WERI-Rb-1 (cell line): ENCODE results near the gene CCBE1.

Experiments
- DNase-seq: peaks from one replicate; pipeline ENCODE4 v3.0.0-alpha.2; 2020
- H3K27ac ChIP-seq: fragments of 250-450 bp; sonication (Bioruptor Pico); 2 replicates; pipeline ENCODE4 v1.5.1; 2020; ENCODE audit warnings: mild to moderate bottlenecking, moderate library complexity
- H3K27me3 ChIP-seq: fragments of 250-450 bp; sonication (Bioruptor Pico); 2 replicates; pipeline ENCODE4 v1.5.1; 2021; ENCODE audit warnings: mild to moderate bottlenecking, low read depth, moderate library complexity; ENCODE audit not compliant: insufficient read depth, severe bottlenecking
- H3K36me3 ChIP-seq: fragments of 250-450 bp; sonication (Bioruptor Pico); 2 replicates; pipeline ENCODE4 v1.5.1; 2020; ENCODE audit warnings: mild to moderate bottlenecking, moderate library complexity
- H3K4me3 ChIP-seq: 2 replicates; pipeline ENCODE4 v1.5.1; 2011; ENCODE audit warnings: low read depth, mild to moderate bottlenecking, control low read depth, low read length
- H3K9me3 ChIP-seq: fragments of 250-450 bp; sonication (Bioruptor Pico); 2 replicates; pipeline ENCODE4 v1.5.1; 2021; ENCODE audit warnings: mild to moderate bottlenecking, moderate library complexity; ENCODE audit not compliant: severe bottlenecking
- TF ChIP-seq, protein P1 (sequence below): IDR thresholded peaks from 2 replicates; pipeline ENCODE4 v1.5.1; 2011; ENCODE audit warnings: low read depth, mild to moderate bottlenecking, control low read depth, inconsistent platforms, low read length

The CCBE1 gene

DNA sequence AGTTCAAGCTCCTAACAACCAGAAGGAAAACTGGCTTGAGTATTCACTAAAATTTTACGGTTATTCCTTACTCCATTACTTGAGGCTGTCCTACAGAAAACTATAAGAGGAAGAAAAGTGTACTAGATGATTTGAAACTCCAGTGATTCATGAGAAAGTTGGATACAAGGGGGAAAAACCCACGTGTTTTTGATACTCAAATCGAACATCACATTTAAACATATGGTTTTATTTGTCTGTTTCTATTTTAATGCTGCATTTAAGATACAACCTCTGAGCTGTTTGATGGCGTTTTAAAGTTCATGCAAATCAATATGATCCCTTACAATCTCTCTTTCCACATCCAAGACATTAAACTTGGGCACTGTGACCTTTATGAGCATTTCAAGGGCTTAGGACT lies 213.1 kb downstream of the CCBE1 start:
- Histone ChIP-seq H3K27me3 (no peaks in the 10 kb centered on the region), H3K27ac (no peak overlapping the region), H3K4me3 (no peak overlapping the region), H3K9me3 (no peaks in the 10 kb centered on the region), H3K36me3 (no peaks in the 10 kb centered on the region)
- TF ChIP-seq, protein P1, sequence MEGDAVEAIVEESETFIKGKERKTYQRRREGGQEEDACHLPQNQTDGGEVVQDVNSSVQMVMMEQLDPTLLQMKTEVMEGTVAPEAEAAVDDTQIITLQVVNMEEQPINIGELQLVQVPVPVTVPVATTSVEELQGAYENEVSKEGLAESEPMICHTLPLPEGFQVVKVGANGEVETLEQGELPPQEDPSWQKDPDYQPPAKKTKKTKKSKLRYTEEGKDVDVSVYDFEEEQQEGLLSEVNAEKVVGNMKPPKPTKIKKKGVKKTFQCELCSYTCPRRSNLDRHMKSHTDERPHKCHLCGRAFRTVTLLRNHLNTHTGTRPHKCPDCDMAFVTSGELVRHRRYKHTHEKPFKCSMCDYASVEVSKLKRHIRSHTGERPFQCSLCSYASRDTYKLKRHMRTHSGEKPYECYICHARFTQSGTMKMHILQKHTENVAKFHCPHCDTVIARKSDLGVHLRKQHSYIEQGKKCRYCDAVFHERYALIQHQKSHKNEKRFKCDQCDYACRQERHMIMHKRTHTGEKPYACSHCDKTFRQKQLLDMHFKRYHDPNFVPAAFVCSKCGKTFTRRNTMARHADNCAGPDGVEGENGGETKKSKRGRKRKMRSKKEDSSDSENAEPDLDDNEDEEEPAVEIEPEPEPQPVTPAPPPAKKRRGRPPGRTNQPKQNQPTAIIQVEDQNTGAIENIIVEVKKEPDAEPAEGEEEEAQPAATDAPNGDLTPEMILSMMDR: no peak
- no peak for DNase-seq

DNA sequence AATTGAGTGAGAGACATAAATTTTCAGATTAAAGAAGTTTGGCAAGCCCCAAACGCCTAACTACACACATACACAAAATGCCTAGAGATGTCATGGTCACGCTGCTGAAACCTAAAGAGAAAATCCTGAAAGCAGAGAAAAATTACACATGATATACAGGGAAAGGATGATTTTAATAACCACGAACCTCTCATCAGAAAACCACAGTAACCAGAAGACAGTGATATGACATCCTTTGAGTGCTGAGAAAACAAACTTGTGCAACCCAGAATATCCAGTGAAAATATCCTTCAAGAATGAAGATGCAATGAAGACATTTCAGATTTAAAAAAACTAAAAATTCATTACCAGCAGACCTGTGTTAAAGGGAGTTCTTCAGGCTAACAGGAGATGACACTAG lies 215.8 kb downstream of the CCBE1 start:
- no peak overlapping the region for H3K27ac ChIP-seq
- H3K9me3 ChIP-seq: no peaks in the 10 kb centered on the region
- H3K36me3 ChIP-seq: no peaks in the 10 kb centered on the region
- DNase-seq: no peak
- H3K4me3 ChIP-seq: no peak overlapping the region
- no peaks in the 10 kb centered on the region for H3K27me3 ChIP-seq
- TF ChIP-seq, protein P1: no peak

DNA sequence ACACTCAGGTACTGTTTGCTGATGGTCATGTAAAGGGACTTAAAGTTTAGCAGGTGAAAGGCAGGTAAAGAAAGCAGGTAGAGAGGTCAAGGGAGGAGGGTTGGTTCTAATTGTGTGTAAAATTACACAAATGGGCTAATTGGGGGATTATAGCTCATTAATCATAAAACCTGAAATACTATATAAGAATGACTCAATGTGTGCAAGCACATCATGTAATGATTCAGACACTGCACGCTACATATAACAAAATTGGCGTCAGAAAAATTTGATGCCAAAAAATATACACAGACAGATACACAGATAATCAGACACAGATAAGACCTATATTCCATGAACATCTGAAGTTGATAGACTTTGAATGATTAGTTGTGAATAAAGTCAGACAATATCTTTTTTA lies 217.4 kb downstream of the CCBE1 start:
- Histone ChIP-seq H3K27me3 (no peaks in the 10 kb centered on the region), H3K4me3 (no peak overlapping the region), H3K27ac (no peak overlapping the region), H3K9me3 (no peaks in the 10 kb centered on the region), H3K36me3 (no peaks in the 10 kb centered on the region)
- TF ChIP-seq, protein P1: no peak
- no peak for DNase-seq

DNA sequence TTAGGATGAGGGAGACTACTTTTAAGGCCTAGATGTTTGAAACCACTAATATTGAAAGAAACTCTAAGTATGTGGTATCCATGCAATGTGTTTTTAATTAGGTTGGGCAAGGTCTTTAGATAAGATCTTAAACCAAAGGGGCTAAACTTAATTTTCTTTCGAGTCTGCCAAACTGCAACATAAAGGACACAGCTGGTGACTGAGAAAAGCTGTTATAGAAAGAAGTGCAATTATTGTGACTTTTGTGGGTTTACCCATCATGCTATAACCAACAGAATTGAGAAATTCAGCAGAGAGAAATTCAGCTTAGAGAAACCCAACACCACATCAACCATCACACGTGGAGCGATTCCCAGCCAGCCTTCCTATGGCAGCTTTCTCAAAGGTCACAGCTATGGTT lies 218.6 kb downstream of the CCBE1 start:
- Histone ChIP-seq H3K27ac (no peak overlapping the region), H3K4me3 (no peak overlapping the region), H3K9me3 (no peaks in the 10 kb centered on the region), H3K27me3 (no peaks in the 10 kb centered on the region), H3K36me3 (no peaks in the 10 kb centered on the region)
- TF ChIP-seq, protein P1: no peak
- DNase-seq: no peak

DNA sequence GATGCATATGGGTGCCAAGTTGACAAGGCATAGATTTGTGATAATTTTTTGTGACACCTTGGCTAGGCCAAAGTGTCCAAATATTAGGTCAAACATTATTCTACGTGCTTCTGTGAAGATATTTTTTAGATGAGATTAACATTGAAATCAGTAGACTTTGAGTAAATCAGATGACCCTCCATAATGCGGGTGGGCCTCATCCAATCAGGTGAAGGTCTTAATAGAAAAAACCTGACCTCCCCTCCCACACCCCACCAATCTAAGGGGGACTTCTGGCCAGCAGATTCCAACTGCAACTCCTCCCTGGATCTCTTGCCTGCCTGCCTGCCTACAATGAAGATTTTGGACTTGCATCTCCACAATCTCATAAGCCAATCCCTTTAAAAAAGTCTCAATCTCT lies 219.4 kb downstream of the CCBE1 start:
- no peak overlapping the region for H3K4me3 ChIP-seq
- no peaks in the 10 kb centered on the region for H3K27me3 ChIP-seq
- TF ChIP-seq, protein P1: no peak
- H3K9me3 ChIP-seq: no peaks in the 10 kb centered on the region
- H3K36me3 ChIP-seq: no peaks in the 10 kb centered on the region
- H3K27ac ChIP-seq: no peak overlapping the region
- no peak for DNase-seq

DNA sequence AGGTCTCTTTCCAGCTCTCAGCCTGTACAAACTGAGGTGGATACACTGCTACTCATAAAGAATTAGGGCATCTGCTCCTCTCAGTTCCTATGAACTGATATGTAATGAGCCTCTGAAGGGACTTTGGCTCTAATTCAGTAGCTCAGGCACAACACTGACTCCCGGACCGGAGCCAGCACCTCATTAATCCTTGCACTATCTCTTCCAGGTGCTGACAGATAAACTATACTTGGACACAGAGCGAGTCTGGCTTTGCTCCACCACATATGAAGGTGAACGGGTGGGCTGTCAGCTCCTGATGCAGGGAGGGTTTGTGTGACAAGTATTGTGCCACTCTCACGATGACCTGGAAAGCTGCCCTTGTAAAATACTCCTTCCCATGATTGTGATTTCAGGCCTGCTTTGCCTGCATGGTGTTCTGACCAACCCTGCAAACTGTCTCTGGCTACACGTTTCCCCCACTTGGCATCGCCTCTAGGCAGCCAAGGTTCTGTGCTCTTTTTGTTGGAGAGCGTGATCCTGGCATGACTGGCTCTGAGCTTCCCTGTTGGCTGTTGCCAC lies 226.6 kb downstream of the CCBE1 start:
- no peaks in the 10 kb centered on the region for H3K9me3 ChIP-seq
- no peaks in the 10 kb centered on the region for H3K27me3 ChIP-seq
- no peak for DNase-seq
- no peak overlapping the region for H3K4me3 ChIP-seq
- H3K36me3 ChIP-seq: no peaks in the 10 kb centered on the region
- TF ChIP-seq, protein P1: no peak
- no peak overlapping the region for H3K27ac ChIP-seq
